ENCODE data around the gene MSANTD1. TPM values are rescaled to one million over a fixed set of nuclear protein-coding genes. Genes with fewer than 3 reads are reported as not detected.

Gene MSANTD1
- polyA plus RNA-seq, 1 donor from 2014 or later: 12.7 TPM

DNA sequence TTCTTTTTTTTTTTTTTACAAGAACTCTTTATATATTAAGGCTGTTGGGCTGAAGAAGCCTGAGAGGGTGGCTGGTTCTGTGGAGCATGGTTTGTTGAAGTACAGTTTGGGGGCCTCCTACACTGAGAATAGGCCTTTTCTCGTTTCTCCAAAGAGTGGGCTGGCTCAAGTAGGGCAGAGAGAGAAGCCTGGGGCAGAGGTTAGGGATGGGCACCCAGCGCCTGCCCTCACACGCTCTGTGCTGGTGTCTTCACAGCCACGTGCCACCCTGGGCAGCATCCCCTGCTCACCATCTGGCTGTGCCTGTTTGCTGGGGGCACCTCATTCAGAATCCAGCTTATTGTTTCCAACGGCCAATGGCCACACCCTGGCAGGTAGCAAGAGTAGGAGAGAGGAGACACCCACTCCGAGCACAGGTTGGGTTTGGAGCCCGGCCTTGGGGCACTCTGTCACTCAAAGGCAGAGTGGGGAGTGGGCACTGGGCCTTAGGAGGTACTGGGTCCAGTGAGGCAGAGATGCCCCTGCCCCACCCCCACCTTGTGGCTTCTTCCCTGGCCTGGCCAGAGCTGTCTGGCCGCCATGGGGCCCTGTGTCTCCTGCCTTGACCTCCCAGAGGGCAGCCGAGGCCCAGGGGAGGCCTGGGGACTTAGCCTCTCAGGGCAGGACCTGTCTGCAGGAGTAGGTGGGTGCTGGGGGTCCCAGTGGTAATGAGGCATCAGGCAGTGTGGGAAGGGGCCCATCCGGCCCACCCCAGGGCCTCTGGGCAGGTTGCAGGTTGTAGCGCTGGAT is 2.9 kb downstream of the MSANTD1 start:
- Histone ChIP-seq H3K27me3 (ENCODE audit: insufficient read depth, low read depth, low read length) (no peaks in the 10 kb centered on the region), H3K9me2 (ENCODE audit: insufficient read depth, low read length) (no peaks in the 10 kb centered on the region), H3F3A (ENCODE audit: insufficient read depth, low read length, poor library complexity, severe bottlenecking) (peaks cover 5% of the 10 kb centered on the region), H3K9ac (ENCODE audit: low read length) (no peak overlapping the region), H3K9me3 (ENCODE audit: low read length) (no peaks in the 10 kb centered on the region), H2AFZ (ENCODE audit: low read depth, low read length) (no peak overlapping the region), H3K4me3 (ENCODE audit: low read length) (no peak overlapping the region), H4K20me1 (ENCODE audit: insufficient read depth) (no peaks in the 10 kb centered on the region), H3K27ac (ENCODE audit: low read length) (no peak overlapping the region), H3K4me2 (ENCODE audit: low read length) (no peak overlapping the region), H3K36me3 (ENCODE audit: insufficient read depth, low read length) (no peaks in the 10 kb centered on the region), H3K79me2 (replicated peaks; ENCODE audit: insufficient read depth, low read length) (no peaks in the 10 kb centered on the region)
- TF ChIP-seq, protein P1, sequence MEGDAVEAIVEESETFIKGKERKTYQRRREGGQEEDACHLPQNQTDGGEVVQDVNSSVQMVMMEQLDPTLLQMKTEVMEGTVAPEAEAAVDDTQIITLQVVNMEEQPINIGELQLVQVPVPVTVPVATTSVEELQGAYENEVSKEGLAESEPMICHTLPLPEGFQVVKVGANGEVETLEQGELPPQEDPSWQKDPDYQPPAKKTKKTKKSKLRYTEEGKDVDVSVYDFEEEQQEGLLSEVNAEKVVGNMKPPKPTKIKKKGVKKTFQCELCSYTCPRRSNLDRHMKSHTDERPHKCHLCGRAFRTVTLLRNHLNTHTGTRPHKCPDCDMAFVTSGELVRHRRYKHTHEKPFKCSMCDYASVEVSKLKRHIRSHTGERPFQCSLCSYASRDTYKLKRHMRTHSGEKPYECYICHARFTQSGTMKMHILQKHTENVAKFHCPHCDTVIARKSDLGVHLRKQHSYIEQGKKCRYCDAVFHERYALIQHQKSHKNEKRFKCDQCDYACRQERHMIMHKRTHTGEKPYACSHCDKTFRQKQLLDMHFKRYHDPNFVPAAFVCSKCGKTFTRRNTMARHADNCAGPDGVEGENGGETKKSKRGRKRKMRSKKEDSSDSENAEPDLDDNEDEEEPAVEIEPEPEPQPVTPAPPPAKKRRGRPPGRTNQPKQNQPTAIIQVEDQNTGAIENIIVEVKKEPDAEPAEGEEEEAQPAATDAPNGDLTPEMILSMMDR (IDR thresholded peaks at IDR 0.05; ENCODE audit: poor library complexity, severe bottlenecking): no peak
- TF ChIP-seq MXI1 (conservative IDR thresholded peaks at IDR 0.05; ENCODE audit: poor library complexity, severe bottlenecking): no peak
- TF ChIP-seq TAF1 (IDR thresholded peaks at IDR 0.05; ENCODE audit: low read depth): no peak
- TF ChIP-seq SMC3 (conservative IDR thresholded peaks at IDR 0.05; ENCODE audit: poor library complexity): no peak
- no peak for TF ChIP-seq EP300 (conservative IDR thresholded peaks at IDR 0.05; ENCODE audit: poor library complexity, severe bottlenecking)
- TF ChIP-seq, protein P2, sequence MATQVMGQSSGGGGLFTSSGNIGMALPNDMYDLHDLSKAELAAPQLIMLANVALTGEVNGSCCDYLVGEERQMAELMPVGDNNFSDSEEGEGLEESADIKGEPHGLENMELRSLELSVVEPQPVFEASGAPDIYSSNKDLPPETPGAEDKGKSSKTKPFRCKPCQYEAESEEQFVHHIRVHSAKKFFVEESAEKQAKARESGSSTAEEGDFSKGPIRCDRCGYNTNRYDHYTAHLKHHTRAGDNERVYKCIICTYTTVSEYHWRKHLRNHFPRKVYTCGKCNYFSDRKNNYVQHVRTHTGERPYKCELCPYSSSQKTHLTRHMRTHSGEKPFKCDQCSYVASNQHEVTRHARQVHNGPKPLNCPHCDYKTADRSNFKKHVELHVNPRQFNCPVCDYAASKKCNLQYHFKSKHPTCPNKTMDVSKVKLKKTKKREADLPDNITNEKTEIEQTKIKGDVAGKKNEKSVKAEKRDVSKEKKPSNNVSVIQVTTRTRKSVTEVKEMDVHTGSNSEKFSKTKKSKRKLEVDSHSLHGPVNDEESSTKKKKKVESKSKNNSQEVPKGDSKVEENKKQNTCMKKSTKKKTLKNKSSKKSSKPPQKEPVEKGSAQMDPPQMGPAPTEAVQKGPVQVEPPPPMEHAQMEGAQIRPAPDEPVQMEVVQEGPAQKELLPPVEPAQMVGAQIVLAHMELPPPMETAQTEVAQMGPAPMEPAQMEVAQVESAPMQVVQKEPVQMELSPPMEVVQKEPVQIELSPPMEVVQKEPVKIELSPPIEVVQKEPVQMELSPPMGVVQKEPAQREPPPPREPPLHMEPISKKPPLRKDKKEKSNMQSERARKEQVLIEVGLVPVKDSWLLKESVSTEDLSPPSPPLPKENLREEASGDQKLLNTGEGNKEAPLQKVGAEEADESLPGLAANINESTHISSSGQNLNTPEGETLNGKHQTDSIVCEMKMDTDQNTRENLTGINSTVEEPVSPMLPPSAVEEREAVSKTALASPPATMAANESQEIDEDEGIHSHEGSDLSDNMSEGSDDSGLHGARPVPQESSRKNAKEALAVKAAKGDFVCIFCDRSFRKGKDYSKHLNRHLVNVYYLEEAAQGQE (IDR thresholded peaks at IDR 0.05; ENCODE audit: borderline replicate concordance): no peak
- no peak for TF ChIP-seq RAD21 (conservative IDR thresholded peaks at IDR 0.05)

DNA sequence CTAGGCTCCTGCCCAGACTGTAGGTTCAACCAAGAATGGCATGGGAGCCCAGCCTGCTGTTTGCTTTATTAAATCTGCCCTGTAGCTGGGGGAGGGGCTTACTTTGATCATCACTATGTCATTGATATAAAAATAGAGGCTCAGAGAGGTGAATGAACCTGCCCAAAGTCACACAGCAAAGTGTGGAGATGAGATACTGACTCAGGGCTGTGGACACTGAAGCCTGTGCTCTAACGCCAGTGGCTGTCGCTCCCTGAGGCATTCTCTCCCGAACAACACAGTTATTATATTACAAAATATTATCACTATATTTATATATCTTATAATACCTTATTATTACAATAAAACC is 3.5 kb downstream of the MSANTD1 start:
- no peaks in the 10 kb centered on the region for H3K27me3 ChIP-seq (ENCODE audit: insufficient read depth, low read depth, low read length)
- H4K20me1 ChIP-seq (ENCODE audit: insufficient read depth): no peaks in the 10 kb centered on the region
- H3K9ac ChIP-seq (ENCODE audit: low read length): no peak overlapping the region
- H3K9me2 ChIP-seq (ENCODE audit: insufficient read depth, low read length): no peaks in the 10 kb centered on the region
- H3F3A ChIP-seq (ENCODE audit: insufficient read depth, low read length, poor library complexity, severe bottlenecking): peaks cover 5% of the 10 kb centered on the region
- no peak overlapping the region for H3K4me2 ChIP-seq (ENCODE audit: low read length)
- H2AFZ ChIP-seq (ENCODE audit: low read depth, low read length): no peak overlapping the region
- no peak for TF ChIP-seq POLR2AphosphoS5 (IDR thresholded peaks at IDR 0.05)
- TF ChIP-seq, protein P2 (IDR thresholded peaks at IDR 0.05; ENCODE audit: borderline replicate concordance): no peak
- TF ChIP-seq RAD21 (conservative IDR thresholded peaks at IDR 0.05): no peak
- TF ChIP-seq SMC3 (conservative IDR thresholded peaks at IDR 0.05; ENCODE audit: poor library complexity): no peak
- TF ChIP-seq, protein P1 (IDR thresholded peaks at IDR 0.05; ENCODE audit: poor library complexity, severe bottlenecking): no peak
- no peaks in the 10 kb centered on the region for H3K9me3 ChIP-seq (ENCODE audit: low read length)
- no peak overlapping the region for H3K27ac ChIP-seq (ENCODE audit: low read length)
- no peak overlapping the region for H3K4me3 ChIP-seq (ENCODE audit: low read length)
- H3K79me2 ChIP-seq (replicated peaks; ENCODE audit: insufficient read depth, low read length): no peaks in the 10 kb centered on the region
- no peaks in the 10 kb centered on the region for H3K36me3 ChIP-seq (ENCODE audit: insufficient read depth, low read length)

Measured in neural cell (in vitro differentiated cells).